HepG2 (cell line): Measurements from ENCODE around the gene HCFC1R1. TPM values are rescaled to one million over a fixed set of nuclear protein-coding genes. Genes with fewer than 3 reads are reported as not detected.

Experiments used
- ATAC-seq: fragments of 200-7000 bp; cut with Tn5 transposase; 3 replicates; pipeline ENCODE4 v1.9.1; 2020; ENCODE audit warnings: mild to moderate bottlenecking, moderate library complexity
- BruUV-seq: library from RNA; stranded (reverse); fragments of 400-500 nt; replicated peaks from 2 replicates; lab custom pipeline; 2021; lab: Mats Ljungman, UMichigan
- CTCF ChIA-PET: fragments of 300-600 bp; formaldehyde crosslinking; extraction: SDS; loops from one replicate; lab custom pipeline; 2021; ENCODE audit warnings: low total read pairs, inconsistent platforms, low intra/inter-chr PET ratio; lab: Yijun Ruan, JAX
- POLR2A ChIA-PET: fragments of 350-600 bp; sonication (Branson Sonifier 250); formaldehyde crosslinking; loops from one replicate; lab custom pipeline; 2020; ENCODE audit warnings: antibody characterized with exemption, inconsistent platforms; lab: Yijun Ruan, JAX
- DNase-seq: peaks from one replicate; pipeline ENCODE4 v3.0.0-alpha.2; 2015; ENCODE audit warnings: low spot score
- FAIRE-seq: peaks from 3 replicates; lab custom pipeline; 2011; peaks lifted over from hg19 to GRCh38; lab: Jason Lieb, UNC
- H2AFZ ChIP-seq: one replicate; pipeline ENCODE4 v1.6.1; 2011; ENCODE audit warnings: low read length, inconsistent platforms
- H3K27ac ChIP-seq: fragments of 300-600 bp; 3 replicates; pipeline ENCODE4 v1.8.0; 2011; ENCODE audit warnings: mixed run types, mild to moderate bottlenecking, mixed read lengths, low read length, inconsistent platforms; ENCODE audit not compliant: insufficient read depth; ENCODE audit errors: extremely low read length
- H3K27me3 ChIP-seq, 2 experiments: fragments of 200-600 bp in 1 of 2; 2 replicates in 1 of 2; 3 replicates in 1 of 2; pipeline versions ENCODE4 v1.6.0 to v1.8.0; 2011; ENCODE audit warnings: low read length in 2 of 2, mild to moderate bottlenecking in 2 of 2, moderate library complexity in 2 of 2, inconsistent platforms in 1 of 2; ENCODE audit not compliant: insufficient read depth in 2 of 2, control insufficient read depth in 1 of 2
- H3K36me3 ChIP-seq, 2 experiments: fragments of 200-600 bp in 1 of 2; replicated peaks in 1 of 2; 2 replicates in 1 of 2; 3 replicates in 1 of 2; pipeline versions ENCODE4 v1.5.1 to v1.8.0; 2011; ENCODE audit warnings: low read length in 2 of 2, inconsistent platforms in 1 of 2; ENCODE audit not compliant: insufficient read depth in 2 of 2, control insufficient read depth in 1 of 2
- H3K4me1 ChIP-seq: 2 replicates; pipeline ENCODE4 v1.5.1; 2012; ENCODE audit warnings: low read length, inconsistent platforms; ENCODE audit not compliant: insufficient read depth
- H3K4me2 ChIP-seq: 2 replicates; pipeline ENCODE4 v1.6.0; 2011; ENCODE audit warnings: low read depth, low read length, inconsistent platforms
- H3K4me3 ChIP-seq, 3 experiments: fragments of 200-600 bp in 1 of 3; sonication (generic), shearing (Covaris generic) in 1 of 3; replicated peaks in 1 of 3; 2 replicates each; pipeline ENCODE4 v1.5.1; 2011 to 2016; ENCODE audit warnings: low read length in 3 of 3, inconsistent platforms in 2 of 3, low read depth in 2 of 3, mild to moderate bottlenecking in 2 of 3, control low read depth in 1 of 3, mixed read lengths in 1 of 3; ENCODE audit not compliant: insufficient read depth in 1 of 3
- H3K79me2 ChIP-seq: one replicate; pipeline ENCODE4 v1.6.1; 2011; ENCODE audit warnings: low read length, inconsistent platforms; ENCODE audit not compliant: insufficient read depth
- H3K9ac ChIP-seq: 2 replicates; pipeline ENCODE4 v1.6.0; 2011; ENCODE audit warnings: mild to moderate bottlenecking, low read depth, low read length, inconsistent platforms; ENCODE audit not compliant: insufficient read depth
- H3K9me3 ChIP-seq: 2 replicates; pipeline ENCODE4 v1.5.1; 2012; ENCODE audit warnings: mild to moderate bottlenecking, low read length
- H4K20me1 ChIP-seq: 2 replicates; pipeline ENCODE4 v1.6.0; 2011; ENCODE audit warnings: inconsistent platforms, mild to moderate bottlenecking, low read length, moderate library complexity; ENCODE audit not compliant: insufficient read depth
- AGO2 ChIP-seq: fragments of 200-400 bp; formaldehyde crosslinking; optimal IDR thresholded peaks from 2 replicates; pipeline ENCODE3; 2017; ENCODE audit warnings: mild to moderate bottlenecking, low read depth, low read length, moderate library complexity
- ARNT ChIP-seq: fragments of 450-650 bp; IDR thresholded peaks from 2 replicates; pipeline ENCODE4 v1.6.1; 2017
- GABPB1 ChIP-seq: IDR thresholded peaks from 2 replicates; pipeline ENCODE4 v1.6.1; 2016; ENCODE audit warnings: mild to moderate bottlenecking, missing genetic modification reagents, moderate library complexity, missing compliant biosample characterization
- MATR3 ChIP-seq: sonication (generic); formaldehyde crosslinking; IDR thresholded peaks from 2 replicates; pipeline ENCODE4 v1.4.0; 2020; ENCODE audit warnings: missing genetic modification reagents
- POLR2A ChIP-seq, 2 experiments: IDR thresholded peaks; 2 replicates each; pipeline ENCODE4 v1.6.1; 2011; ENCODE audit warnings: low read depth in 2 of 2, low read length in 2 of 2, mild to moderate bottlenecking in 1 of 2, moderate library complexity in 1 of 2; ENCODE audit not compliant: insufficient read depth in 1 of 2
- SAFB2 ChIP-seq: sonication (generic); formaldehyde crosslinking; IDR thresholded peaks from 2 replicates; pipeline ENCODE4 v1.5.1; 2020; ENCODE audit warnings: missing genetic modification reagents, low read depth, mild to moderate bottlenecking, borderline replicate concordance
- ZNF572 ChIP-seq: sonication (generic); formaldehyde crosslinking; IDR thresholded peaks from 2 replicates; pipeline ENCODE4 v1.5.1; 2020; ENCODE audit warnings: mild to moderate bottlenecking, missing genetic modification reagents
- WGBS: methylation state at CpG from one replicate; pipeline ENCODE4 v1.1.6; 2017; ENCODE audit warnings: low lambda C conversion rate; 5-methylcytosine and 5-hydroxymethylcytosine counted together
- in situ Hi-C: cut with HindIII; loops from 2 replicates; pipeline ENCODE4 v1.10.0; 2017; ENCODE audit warnings: low pct_unique_long_range_greater_than_20kb; ENCODE audit not compliant: extremely low pct_ligation_motif_present
- intact Hi-C: fragments of 100-400 bp; cut with micrococcal nuclease; formaldehyde crosslinking; loops from one replicate; pipeline ENCODE4 v1.10.0; 2022; ENCODE audit not compliant: unreplicated experiment
- polyA plus RNA-seq, 8 experiments: library from polyadenylated mRNA; depleted of rRNA in 3 of 8; stranded (reverse) in 7 of 8; unstranded in 1 of 8; fragments of >200 nt; fragmentation: Illumina TruSeq in 4 of 8; extraction: Trizol in 4 of 8; gene quantifications; 2 replicates each; pipeline versions ENCODE4 v1.2.1 to v1.2.3, GENCODE V29; 2011 to 2016; ENCODE audit warnings: low read depth in 4 of 8, missing spikeins in 1 of 8, mixed read lengths in 1 of 8; ENCODE audit not compliant: insufficient read depth in 1 of 8
- total RNA-seq, 5 experiments: library from RNA; depleted of rRNA; stranded (reverse); fragments of >200 nt; fragmentation: Illumina TruSeq; extraction: Trizol; gene quantifications; 2 replicates each; pipeline ENCODE4 v1.2.3, GENCODE V29; 2016; ENCODE audit warnings: low read depth in 1 of 5
- TF ChIP-seq, protein P1 (sequence below): sonication (generic); formaldehyde crosslinking; IDR thresholded peaks from 2 replicates; pipeline ENCODE4 v1.5.1; 2020; ENCODE audit warnings: missing genetic modification reagents, mild to moderate bottlenecking, borderline replicate concordance
- TF ChIP-seq, protein P2 (sequence below): sonication (generic); formaldehyde crosslinking; IDR thresholded peaks from 2 replicates; pipeline ENCODE4 v1.4.0; 2020; ENCODE audit warnings: missing genetic modification reagents
- TF ChIP-seq, protein P3 (sequence below), 2 experiments: sonication (generic) in 1 of 2; formaldehyde crosslinking in 1 of 2; IDR thresholded peaks; 2 replicates each; pipeline versions ENCODE4 v1.5.1 to v1.6.1; 2011 to 2020; ENCODE audit warnings: borderline replicate concordance in 1 of 2, low read depth in 1 of 2, low read length in 1 of 2, mild to moderate bottlenecking in 1 of 2, missing genetic modification reagents in 1 of 2, moderate library complexity in 1 of 2

The HCFC1R1 gene
- total and polyA plus RNA-seq, 2 of the 13 experiments (the other 11 are each of a cell fraction or from before 2014, with no cell fraction given): 13.8 to 16.1 TPM

DNA sequence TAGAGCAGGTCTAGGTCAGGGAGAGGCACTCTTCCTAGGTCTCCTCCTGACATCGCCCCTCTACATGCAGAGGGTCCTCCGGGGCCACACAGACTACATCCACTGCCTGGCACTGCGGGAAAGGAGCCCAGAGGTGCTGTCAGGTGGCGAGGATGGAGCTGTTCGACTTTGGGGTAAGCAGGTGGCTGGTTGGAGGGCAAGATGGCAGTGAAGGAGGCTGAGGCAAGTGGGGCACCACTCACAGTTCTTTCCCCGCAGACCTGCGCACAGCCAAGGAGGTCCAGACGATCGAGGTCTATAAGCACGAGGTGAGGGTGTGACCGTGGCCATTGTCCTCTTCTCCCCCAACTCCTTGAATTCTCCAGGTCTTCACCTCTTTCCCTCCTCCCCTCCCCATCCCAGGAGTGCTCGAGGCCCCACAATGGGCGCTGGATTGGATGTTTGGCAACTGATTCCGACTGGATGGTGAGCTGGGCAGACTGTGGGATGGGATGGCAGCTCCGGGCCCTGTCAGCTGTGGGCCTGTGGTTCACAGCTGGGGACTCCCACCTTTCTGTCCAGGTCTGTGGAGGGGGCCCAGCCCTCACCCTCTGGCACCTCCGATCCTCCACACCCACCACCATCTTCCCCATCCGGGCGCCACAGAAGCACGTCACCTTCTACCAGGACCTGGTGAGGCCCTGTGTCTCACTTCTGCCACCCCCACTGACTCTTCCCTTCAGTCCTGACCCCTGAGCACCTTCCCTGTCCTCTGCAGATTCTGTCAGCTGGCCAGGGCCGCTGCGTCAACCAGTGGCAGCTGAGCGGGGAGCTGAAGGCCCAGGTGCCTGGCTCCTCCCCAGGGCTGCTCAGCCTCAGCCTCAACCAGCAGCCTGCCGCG lies 3.1 kb upstream of the HCFC1R1 start:
- peaks cover 16 to 17% of the 10 kb centered on the region in 2 experiments; a peak in 4 of 5 replicates for H3K36me3 ChIP-seq
- POLR2A ChIA-PET: interaction anchor here (0.9 to 18.8 kb wide), 8 partner anchors 16 to 104 kb away, joined by 3 to 750 read pairs (median 6); partner anchors contain the start of genes CLDN9 and IL32
- DNase-seq: no peak
- no peak for TF ChIP-seq SAFB2
- TF ChIP-seq AGO2: peak; percentile 40
- TF ChIP-seq POLR2A (IDR thresholded peaks at IDR 0.05; ENCODE audit: insufficient read depth in 1 of 2, low read depth in 2 of 2, low read length in 2 of 2): 0 out of 4 replicates have a peak, but pooled peaks of 1 of the 2 experiments have one; percentile 16
- TF ChIP-seq, all 625 proteins: peak for 2
- no peak overlapping the region for H2AFZ ChIP-seq
- H3K9me3 ChIP-seq: no peaks in the 10 kb centered on the region
- FAIRE-seq (no peak), ATAC-seq (no peak)
- no peak overlapping the region for H3K27ac ChIP-seq
- no peak overlapping the region for H3K4me3 ChIP-seq
- peaks cover 5% of the 10 kb centered on the region for H3K79me2 ChIP-seq
- CTCF ChIA-PET: no interaction called here
- peaks cover 47% of the 10 kb centered on the region for H3K4me1 ChIP-seq
- H3K4me2 ChIP-seq: no peak overlapping the region
- BruUV-seq: no TSS peak
- peaks cover 23% of the 10 kb centered on the region; the same call in 1 of the 2 replicates for H4K20me1 ChIP-seq
- in situ Hi-C loops (no loop called here), intact Hi-C loops (no loop called here)
- peaks cover 5 to 32% of the 10 kb centered on the region in 2 experiments for H3K27me3 ChIP-seq
- 94% methylated on average over 21 of the region's 24 CpGs for WGBS
- no peak overlapping the region for H3K9ac ChIP-seq

DNA sequence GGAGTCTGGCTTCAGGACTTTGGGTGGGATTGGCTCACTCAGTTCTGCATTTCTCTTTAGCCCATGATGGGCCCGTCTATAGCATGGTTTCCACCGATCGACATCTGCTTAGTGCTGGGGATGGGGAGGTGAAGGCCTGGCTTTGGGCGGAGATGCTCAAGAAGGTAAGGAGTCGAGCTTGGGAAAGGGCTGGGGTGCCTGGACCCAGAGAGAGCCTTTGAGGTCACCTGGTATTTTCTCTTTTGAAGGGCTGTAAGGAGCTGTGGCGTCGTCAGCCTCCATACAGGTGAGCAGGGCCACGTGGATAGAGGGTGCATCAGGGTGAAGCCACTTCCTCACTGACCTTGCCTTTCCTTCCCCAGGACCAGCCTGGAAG lies 2.2 kb upstream of the HCFC1R1 start:
- H3K4me2 ChIP-seq: no peak overlapping the region
- H3K79me2 ChIP-seq: peaks cover 5% of the 10 kb centered on the region
- no TSS peak for BruUV-seq
- H3K27ac ChIP-seq: no peak overlapping the region
- peaks cover 5 to 25% of the 10 kb centered on the region in 2 experiments for H3K27me3 ChIP-seq
- DNase-seq (no peak), FAIRE-seq (no peak), ATAC-seq (no peak)
- ChIA-PET POLR2A (interaction anchor here (18.8 kb wide), 1 partner anchor 17 kb away, joined by 750 read pairs; the partner anchor contains the start of gene CLDN9), CTCF (no interaction called here)
- H3K9me3 ChIP-seq: no peaks in the 10 kb centered on the region
- 98% methylated on average over 8 of the region's 8 CpGs for WGBS
- H3K4me1 ChIP-seq: peaks cover 52% of the 10 kb centered on the region
- no peak overlapping the region for H3K4me3 ChIP-seq
- peaks cover 16 to 17% of the 10 kb centered on the region in 2 experiments; a peak in 4 of 5 replicates for H3K36me3 ChIP-seq
- no peak overlapping the region for H2AFZ ChIP-seq
- no peak overlapping the region for H3K9ac ChIP-seq
- in situ Hi-C loops (no loop called here), intact Hi-C loops (no loop called here)
- peaks cover 31% of the 10 kb centered on the region; the same call in 1 of the 2 replicates for H4K20me1 ChIP-seq
- TF ChIP-seq, protein P1, sequence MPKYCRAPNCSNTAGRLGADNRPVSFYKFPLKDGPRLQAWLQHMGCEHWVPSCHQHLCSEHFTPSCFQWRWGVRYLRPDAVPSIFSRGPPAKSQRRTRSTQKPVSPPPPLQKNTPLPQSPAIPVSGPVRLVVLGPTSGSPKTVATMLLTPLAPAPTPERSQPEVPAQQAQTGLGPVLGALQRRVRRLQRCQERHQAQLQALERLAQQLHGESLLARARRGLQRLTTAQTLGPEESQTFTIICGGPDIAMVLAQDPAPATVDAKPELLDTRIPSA: no peak
- no peak for TF ChIP-seq MATR3 (CRISPR knock-in tag)
- TF ChIP-seq, protein P2, sequence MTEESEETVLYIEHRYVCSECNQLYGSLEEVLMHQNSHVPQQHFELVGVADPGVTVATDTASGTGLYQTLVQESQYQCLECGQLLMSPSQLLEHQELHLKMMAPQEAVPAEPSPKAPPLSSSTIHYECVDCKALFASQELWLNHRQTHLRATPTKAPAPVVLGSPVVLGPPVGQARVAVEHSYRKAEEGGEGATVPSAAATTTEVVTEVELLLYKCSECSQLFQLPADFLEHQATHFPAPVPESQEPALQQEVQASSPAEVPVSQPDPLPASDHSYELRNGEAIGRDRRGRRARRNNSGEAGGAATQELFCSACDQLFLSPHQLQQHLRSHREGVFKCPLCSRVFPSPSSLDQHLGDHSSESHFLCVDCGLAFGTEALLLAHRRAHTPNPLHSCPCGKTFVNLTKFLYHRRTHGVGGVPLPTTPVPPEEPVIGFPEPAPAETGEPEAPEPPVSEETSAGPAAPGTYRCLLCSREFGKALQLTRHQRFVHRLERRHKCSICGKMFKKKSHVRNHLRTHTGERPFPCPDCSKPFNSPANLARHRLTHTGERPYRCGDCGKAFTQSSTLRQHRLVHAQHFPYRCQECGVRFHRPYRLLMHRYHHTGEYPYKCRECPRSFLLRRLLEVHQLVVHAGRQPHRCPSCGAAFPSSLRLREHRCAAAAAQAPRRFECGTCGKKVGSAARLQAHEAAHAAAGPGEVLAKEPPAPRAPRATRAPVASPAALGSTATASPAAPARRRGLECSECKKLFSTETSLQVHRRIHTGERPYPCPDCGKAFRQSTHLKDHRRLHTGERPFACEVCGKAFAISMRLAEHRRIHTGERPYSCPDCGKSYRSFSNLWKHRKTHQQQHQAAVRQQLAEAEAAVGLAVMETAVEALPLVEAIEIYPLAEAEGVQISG (CRISPR knock-in tag): no peak
- TF ChIP-seq, protein P3, sequence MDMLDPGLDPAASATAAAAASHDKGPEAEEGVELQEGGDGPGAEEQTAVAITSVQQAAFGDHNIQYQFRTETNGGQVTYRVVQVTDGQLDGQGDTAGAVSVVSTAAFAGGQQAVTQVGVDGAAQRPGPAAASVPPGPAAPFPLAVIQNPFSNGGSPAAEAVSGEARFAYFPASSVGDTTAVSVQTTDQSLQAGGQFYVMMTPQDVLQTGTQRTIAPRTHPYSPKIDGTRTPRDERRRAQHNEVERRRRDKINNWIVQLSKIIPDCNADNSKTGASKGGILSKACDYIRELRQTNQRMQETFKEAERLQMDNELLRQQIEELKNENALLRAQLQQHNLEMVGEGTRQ (IDR thresholded peaks at IDR 0.05; ENCODE audit: low read depth, low read length): no peak
- TF ChIP-seq, protein P3 (CRISPR knock-in tag; IDR thresholded peaks at IDR 0.05; ENCODE audit: borderline replicate concordance): no peak
- TF ChIP-seq AGO2: no peak
- no peak for TF ChIP-seq ZNF572 (CRISPR knock-in tag)
- TF ChIP-seq GABPB1 (CRISPR knock-in tag): no peak
- no peak for TF ChIP-seq ARNT
